ENCODE data around the gene P2RY12.

Gene P2RY12

DNA sequence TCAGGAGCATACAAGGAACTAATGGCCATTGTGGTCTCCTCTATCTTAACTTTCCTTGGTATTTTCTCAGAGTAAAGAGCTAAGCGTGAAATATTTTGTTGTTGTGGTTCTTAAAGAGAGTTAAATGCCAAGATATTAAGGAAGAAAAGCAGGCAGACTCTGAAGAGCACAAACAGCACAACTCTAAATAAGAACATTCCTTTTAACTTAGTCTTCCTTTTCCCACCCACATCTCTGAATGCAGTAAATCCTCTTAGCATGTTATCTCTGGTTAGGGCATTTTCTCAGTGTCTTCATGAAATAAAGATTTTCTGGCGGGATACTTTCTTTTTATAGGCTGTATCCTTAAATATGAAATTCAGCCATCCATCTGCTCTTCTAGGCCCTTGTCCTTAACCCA lies 69.4 kb downstream of the P2RY12 start:
- no peak for DNase-seq

DNA sequence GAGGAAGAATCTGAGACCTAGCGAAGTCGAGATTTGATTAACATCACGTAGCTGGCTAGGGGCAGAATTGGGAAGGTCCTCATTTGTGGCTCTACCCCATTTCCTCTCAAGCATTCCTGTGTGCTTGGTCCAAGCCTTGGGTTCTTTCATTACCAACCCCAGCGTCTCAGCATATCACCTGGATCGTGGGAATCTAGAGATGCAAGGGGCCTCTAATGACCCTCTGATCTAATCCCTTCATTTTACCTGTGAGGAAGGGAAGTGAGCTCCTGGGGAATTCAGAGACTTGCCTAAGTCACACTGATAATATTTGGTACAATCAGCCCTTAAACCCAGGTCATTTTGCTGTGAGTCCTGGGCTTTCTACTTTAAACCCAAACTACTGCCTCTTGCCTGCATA lies 70.0 kb downstream of the P2RY12 start:
- no peaks in the 10 kb centered on the region for H3K9me3 ChIP-seq (ENCODE audit: control insufficient read depth, low read length)
- no peak overlapping the region for H3K4me3 ChIP-seq (ENCODE audit: insufficient read depth, low read depth, low read length, poor library complexity, severe bottlenecking)
- H3K4me1 ChIP-seq (ENCODE audit: control insufficient read depth, insufficient read depth, low read length, poor library complexity, severe bottlenecking): no peaks in the 10 kb centered on the region
- no peaks in the 10 kb centered on the region for H3K36me3 ChIP-seq (ENCODE audit: control insufficient read depth, insufficient read depth, low read length)
- H3K27me3 ChIP-seq (replicated peaks; ENCODE audit: control insufficient read depth, insufficient read depth, low read length, poor library complexity, severe bottlenecking): no peaks in the 10 kb centered on the region
- no peak for DNase-seq
- H3K27ac ChIP-seq (ENCODE audit: insufficient read depth, low read length, poor library complexity, severe bottlenecking): no peak overlapping the region

More for the DNA sequence above, 69.4 kb downstream of the P2RY12 start:
- Histone ChIP-seq H3K36me3 (ENCODE audit: control insufficient read depth, insufficient read depth, low read length) (no peaks in the 10 kb centered on the region), H3K27ac (ENCODE audit: insufficient read depth, low read length, poor library complexity, severe bottlenecking) (no peak overlapping the region), H3K27me3 (replicated peaks; ENCODE audit: control insufficient read depth, insufficient read depth, low read length, poor library complexity, severe bottlenecking) (no peaks in the 10 kb centered on the region), H3K9me3 (ENCODE audit: control insufficient read depth, low read length) (no peaks in the 10 kb centered on the region), H3K4me1 (ENCODE audit: control insufficient read depth, insufficient read depth, low read length, poor library complexity, severe bottlenecking) (no peaks in the 10 kb centered on the region), H3K4me3 (ENCODE audit: insufficient read depth, low read depth, low read length, poor library complexity, severe bottlenecking) (no peak overlapping the region)

DNA sequence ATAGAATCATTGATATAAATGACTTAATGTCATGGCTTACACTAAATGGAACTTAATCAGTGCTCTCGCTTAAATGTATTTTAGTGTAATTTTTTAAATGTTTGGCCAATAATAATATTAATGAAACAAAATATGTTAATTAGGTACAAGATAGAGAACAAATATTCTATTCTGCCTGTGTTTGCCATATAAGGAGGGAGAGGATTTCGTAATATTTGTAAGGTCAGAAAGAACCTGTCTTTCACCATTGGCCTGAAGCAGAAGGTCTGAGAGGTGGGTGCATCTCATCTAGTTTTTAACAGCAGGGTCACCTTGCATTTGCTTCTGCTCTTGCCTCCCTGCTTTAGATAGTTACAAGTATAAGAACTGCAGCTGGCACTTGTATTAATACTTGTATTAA lies 70.4 kb downstream of the P2RY12 start:
- H3K27ac ChIP-seq (ENCODE audit: insufficient read depth, low read length, poor library complexity, severe bottlenecking): no peak overlapping the region
- no peaks in the 10 kb centered on the region for H3K36me3 ChIP-seq (ENCODE audit: control insufficient read depth, insufficient read depth, low read length)
- no peak for DNase-seq
- H3K27me3 ChIP-seq (replicated peaks; ENCODE audit: control insufficient read depth, insufficient read depth, low read length, poor library complexity, severe bottlenecking): no peaks in the 10 kb centered on the region
- no peaks in the 10 kb centered on the region for H3K4me1 ChIP-seq (ENCODE audit: control insufficient read depth, insufficient read depth, low read length, poor library complexity, severe bottlenecking)
- H3K9me3 ChIP-seq (ENCODE audit: control insufficient read depth, low read length): no peaks in the 10 kb centered on the region
- H3K4me3 ChIP-seq (ENCODE audit: insufficient read depth, low read depth, low read length, poor library complexity, severe bottlenecking): no peak overlapping the region

DNA sequence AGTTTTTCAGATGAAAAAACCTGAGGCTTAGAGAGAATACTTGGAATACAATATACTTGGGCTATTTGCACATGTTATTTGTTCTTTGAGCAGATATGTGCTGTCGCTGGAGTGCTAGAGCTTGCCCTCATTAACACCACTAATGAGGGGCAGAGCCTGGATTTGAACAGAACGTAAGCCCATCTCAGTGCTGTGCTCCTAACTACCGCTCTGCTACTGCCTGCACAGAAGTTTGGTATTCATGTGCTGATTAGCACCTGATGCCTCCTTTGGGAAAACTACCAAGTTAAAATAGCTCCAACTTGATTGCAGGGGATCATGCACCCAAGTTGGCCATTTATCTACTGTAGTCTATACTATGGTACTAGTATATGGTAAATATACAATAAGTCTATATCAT lies 71.6 kb downstream of the P2RY12 start:
- H3K36me3 ChIP-seq (ENCODE audit: control insufficient read depth, insufficient read depth, low read length): no peaks in the 10 kb centered on the region
- no peak overlapping the region for H3K4me3 ChIP-seq (ENCODE audit: insufficient read depth, low read depth, low read length, poor library complexity, severe bottlenecking)
- H3K27ac ChIP-seq (ENCODE audit: insufficient read depth, low read length, poor library complexity, severe bottlenecking): no peak overlapping the region
- H3K27me3 ChIP-seq (replicated peaks; ENCODE audit: control insufficient read depth, insufficient read depth, low read length, poor library complexity, severe bottlenecking): no peaks in the 10 kb centered on the region
- DNase-seq: no peak
- no peaks in the 10 kb centered on the region for H3K9me3 ChIP-seq (ENCODE audit: control insufficient read depth, low read length)
- no peaks in the 10 kb centered on the region for H3K4me1 ChIP-seq (ENCODE audit: control insufficient read depth, insufficient read depth, low read length, poor library complexity, severe bottlenecking)

DNA sequence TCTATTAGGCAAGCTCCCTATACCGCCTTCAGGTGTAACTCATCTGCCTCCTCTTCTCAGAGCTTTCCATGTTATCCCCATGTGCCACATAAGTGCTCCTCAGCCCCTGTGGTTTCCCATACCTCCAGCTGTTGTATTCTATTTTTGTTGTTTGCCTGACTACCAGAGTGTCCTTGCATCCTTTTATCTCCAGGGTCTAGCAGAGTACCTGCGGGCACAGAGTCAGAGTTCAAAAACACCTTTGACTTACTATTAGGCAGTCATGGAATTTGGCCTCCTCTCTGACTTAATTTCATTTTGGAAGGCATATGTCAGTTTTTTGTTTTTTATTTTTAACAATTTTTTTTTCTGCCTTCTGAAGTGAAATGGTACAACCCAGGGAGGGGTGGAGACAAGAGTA lies 75.0 kb downstream of the P2RY12 start:
- Histone ChIP-seq H3K4me1 (ENCODE audit: control insufficient read depth, insufficient read depth, low read length, poor library complexity, severe bottlenecking) (no peaks in the 10 kb centered on the region), H3K27me3 (replicated peaks; ENCODE audit: control insufficient read depth, insufficient read depth, low read length, poor library complexity, severe bottlenecking) (no peaks in the 10 kb centered on the region)

DNA sequence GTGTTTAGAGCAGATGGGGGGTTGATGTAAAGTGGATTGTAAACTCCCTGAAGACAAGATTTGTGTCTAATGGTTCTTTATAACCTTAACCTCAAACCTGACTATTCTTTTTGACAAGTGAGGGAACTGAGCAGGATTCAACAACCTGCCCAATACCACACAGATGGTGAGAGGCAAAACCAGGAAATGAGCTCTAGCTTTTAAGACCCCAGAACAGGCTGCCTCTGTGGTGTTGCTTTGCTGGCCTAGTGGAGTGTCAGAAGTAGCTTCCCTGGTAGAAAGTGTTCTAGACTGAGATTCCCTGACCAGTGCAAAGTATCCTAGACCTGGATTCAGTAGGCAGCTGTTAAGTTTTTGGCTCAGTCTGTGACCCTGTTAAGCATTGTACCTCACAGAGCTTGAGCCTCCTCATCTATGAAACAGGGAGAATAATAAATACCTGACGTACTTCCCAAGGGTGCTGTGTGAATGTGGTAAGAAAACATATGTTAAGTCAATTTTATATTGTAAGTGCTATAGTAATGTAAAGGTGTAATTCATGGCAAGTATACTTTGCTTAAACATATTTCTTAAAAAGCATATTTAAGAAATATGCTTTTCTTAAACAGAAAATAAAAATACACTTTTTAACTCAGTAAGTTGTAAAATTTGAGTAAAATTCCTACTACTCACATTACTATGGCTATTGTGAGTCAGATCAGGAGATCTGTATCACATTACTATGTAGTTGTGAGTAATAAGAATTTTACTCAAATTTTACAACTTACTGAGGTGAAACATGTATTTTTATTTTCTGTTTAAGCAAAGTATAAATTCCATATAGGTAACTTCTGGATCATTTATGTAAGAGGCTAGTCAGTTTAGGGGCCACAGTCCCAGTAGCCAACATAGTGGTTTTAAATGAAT lies 76.7 kb downstream of the P2RY12 start:
- Histone ChIP-seq H3K27me3 (replicated peaks; ENCODE audit: control insufficient read depth, insufficient read depth, low read length, poor library complexity, severe bottlenecking) (no peaks in the 10 kb centered on the region), H3K4me1 (ENCODE audit: control insufficient read depth, insufficient read depth, low read length, poor library complexity, severe bottlenecking) (no peaks in the 10 kb centered on the region), H3K27ac (ENCODE audit: insufficient read depth, low read length, poor library complexity, severe bottlenecking) (no peak overlapping the region), H3K4me3 (ENCODE audit: insufficient read depth, low read depth, low read length, poor library complexity, severe bottlenecking) (no peak overlapping the region), H3K36me3 (ENCODE audit: control insufficient read depth, insufficient read depth, low read length) (no peaks in the 10 kb centered on the region), H3K9me3 (ENCODE audit: control insufficient read depth, low read length) (no peaks in the 10 kb centered on the region)
- DNase-seq: no peak

More for the DNA sequence above, 75.0 kb downstream of the P2RY12 start:
- Histone ChIP-seq H3K9me3 (ENCODE audit: control insufficient read depth, low read length) (no peaks in the 10 kb centered on the region), H3K36me3 (ENCODE audit: control insufficient read depth, insufficient read depth, low read length) (no peaks in the 10 kb centered on the region), H3K27ac (ENCODE audit: insufficient read depth, low read length, poor library complexity, severe bottlenecking) (no peak overlapping the region), H3K4me3 (ENCODE audit: insufficient read depth, low read depth, low read length, poor library complexity, severe bottlenecking) (no peak overlapping the region)
- no peak for DNase-seq

DNA sequence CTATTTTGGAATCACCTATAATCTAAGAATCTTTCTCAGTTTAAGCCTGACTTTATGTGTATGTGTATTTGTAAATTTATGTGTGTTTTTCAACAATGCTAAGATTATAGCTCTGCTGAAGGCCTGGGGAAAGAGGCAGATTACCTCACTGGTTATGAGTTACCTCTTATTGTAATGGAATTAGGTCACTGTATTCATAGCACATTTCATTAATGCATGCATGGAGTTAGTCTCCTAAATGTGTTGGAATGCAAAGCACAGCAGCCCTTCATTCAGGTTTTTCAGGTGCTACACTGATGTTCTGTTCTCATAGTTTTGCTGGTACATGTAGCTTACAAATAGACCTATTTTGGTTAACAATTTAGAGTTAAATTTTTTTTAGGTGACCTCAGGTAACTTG lies 77.4 kb downstream of the P2RY12 start:
- H3K9me3 ChIP-seq (ENCODE audit: control insufficient read depth, low read length): no peaks in the 10 kb centered on the region
- H3K27me3 ChIP-seq (replicated peaks; ENCODE audit: control insufficient read depth, insufficient read depth, low read length, poor library complexity, severe bottlenecking): no peaks in the 10 kb centered on the region
- no peak for DNase-seq
- no peak overlapping the region for H3K27ac ChIP-seq (ENCODE audit: insufficient read depth, low read length, poor library complexity, severe bottlenecking)
- no peaks in the 10 kb centered on the region for H3K4me1 ChIP-seq (ENCODE audit: control insufficient read depth, insufficient read depth, low read length, poor library complexity, severe bottlenecking)
- no peak overlapping the region for H3K4me3 ChIP-seq (ENCODE audit: insufficient read depth, low read depth, low read length, poor library complexity, severe bottlenecking)
- H3K36me3 ChIP-seq (ENCODE audit: control insufficient read depth, insufficient read depth, low read length): no peaks in the 10 kb centered on the region

DNA sequence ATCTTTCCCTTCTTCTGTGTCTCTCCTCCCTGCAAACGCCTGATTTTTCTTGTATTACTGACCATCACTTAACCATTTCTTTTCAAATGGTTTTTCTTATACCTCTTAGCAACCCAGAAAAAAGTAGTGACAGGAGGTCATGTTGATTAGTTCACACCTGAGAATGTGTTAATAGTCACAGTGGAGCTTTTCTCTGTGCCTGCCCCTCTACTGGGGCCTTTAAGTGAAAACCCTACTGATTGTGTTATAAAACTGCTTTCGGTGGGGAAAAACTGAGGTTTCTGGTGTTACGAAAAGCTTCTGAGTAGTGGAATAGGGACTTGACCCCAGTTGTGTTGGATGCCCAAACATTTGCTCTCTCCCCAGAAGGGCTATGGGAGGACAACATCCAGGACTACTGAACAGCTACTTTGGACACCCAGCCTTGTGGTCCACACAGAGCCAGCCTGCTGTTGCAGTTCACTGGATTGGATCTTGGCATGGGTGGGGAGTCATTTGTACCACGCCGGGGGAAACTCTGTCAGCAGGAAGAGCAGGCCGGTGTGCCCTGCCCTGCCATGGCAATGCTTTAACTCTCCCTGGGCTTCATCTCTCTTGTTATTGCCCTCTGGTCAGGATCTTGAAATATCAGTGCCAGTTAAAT lies 78.3 kb downstream of the P2RY12 start:
- H3K4me3 ChIP-seq (ENCODE audit: insufficient read depth, low read depth, low read length, poor library complexity, severe bottlenecking): no peak overlapping the region
- no peak for DNase-seq
- no peaks in the 10 kb centered on the region for H3K27me3 ChIP-seq (replicated peaks; ENCODE audit: control insufficient read depth, insufficient read depth, low read length, poor library complexity, severe bottlenecking)
- H3K36me3 ChIP-seq (ENCODE audit: control insufficient read depth, insufficient read depth, low read length): no peaks in the 10 kb centered on the region
- H3K27ac ChIP-seq (ENCODE audit: insufficient read depth, low read length, poor library complexity, severe bottlenecking): no peak overlapping the region
- H3K9me3 ChIP-seq (ENCODE audit: control insufficient read depth, low read length): no peaks in the 10 kb centered on the region
- H3K4me1 ChIP-seq (ENCODE audit: control insufficient read depth, insufficient read depth, low read length, poor library complexity, severe bottlenecking): no peaks in the 10 kb centered on the region

DNA sequence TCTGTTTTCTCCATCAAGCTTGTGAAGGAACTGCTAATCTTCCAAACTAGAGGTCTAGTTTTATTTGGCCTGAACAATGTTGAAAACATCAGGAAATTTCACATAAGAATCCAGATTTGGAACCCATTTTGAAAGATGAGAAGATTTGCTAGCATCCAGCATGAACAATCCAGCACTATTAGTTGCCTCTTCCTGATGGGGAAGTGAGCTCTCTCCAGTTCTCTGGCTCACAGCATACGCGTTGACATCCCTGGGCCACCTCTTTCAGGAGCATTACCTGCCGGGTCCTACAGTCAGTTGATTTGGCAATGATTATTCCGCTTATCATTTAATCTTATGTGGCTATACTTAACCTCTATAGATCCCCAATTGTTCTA lies 78.8 kb downstream of the P2RY12 start:
- H3K4me3 ChIP-seq (ENCODE audit: insufficient read depth, low read depth, low read length, poor library complexity, severe bottlenecking): no peak overlapping the region
- no peak overlapping the region for H3K27ac ChIP-seq (ENCODE audit: insufficient read depth, low read length, poor library complexity, severe bottlenecking)
- H3K4me1 ChIP-seq (ENCODE audit: control insufficient read depth, insufficient read depth, low read length, poor library complexity, severe bottlenecking): no peaks in the 10 kb centered on the region
- no peak for DNase-seq
- H3K27me3 ChIP-seq (replicated peaks; ENCODE audit: control insufficient read depth, insufficient read depth, low read length, poor library complexity, severe bottlenecking): no peaks in the 10 kb centered on the region
- no peaks in the 10 kb centered on the region for H3K9me3 ChIP-seq (ENCODE audit: control insufficient read depth, low read length)
- no peaks in the 10 kb centered on the region for H3K36me3 ChIP-seq (ENCODE audit: control insufficient read depth, insufficient read depth, low read length)

DNA sequence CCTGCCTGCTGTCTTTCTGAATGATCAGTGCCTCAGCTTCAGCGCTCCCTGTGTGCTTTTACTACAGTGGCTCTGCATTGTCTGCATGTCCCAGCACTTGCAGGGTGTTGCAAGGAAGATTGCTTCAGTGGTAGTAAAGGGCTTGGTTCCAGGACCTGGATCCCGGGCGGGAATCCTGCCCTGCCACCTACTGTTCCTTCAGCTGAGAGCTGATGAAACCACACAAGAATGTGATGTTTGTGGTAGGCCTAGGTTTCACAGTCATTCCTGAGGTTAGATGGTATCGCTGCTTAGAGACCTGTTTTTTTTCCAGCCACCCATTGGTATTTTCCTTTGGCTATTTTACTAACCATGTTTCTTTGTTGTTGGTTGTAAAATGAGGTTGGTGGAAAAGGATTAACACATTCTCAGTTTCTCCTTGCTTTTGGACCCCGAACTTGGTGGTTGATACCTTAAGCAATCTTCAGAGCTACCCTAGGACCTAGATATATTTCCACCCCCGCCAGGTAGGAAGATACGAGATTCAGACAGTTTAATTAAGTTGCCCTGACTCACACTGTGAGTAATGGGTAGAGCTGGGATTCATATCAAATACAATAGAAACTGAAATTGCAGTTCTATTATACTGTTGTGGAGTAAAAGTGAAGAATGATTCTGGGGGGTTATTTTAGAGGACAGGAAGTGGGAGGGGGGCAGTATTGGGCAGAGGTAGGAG lies 79.3 kb downstream of the P2RY12 start:
- Histone ChIP-seq H3K4me1 (ENCODE audit: control insufficient read depth, insufficient read depth, low read length, poor library complexity, severe bottlenecking) (no peaks in the 10 kb centered on the region), H3K27me3 (replicated peaks; ENCODE audit: control insufficient read depth, insufficient read depth, low read length, poor library complexity, severe bottlenecking) (no peaks in the 10 kb centered on the region), H3K36me3 (ENCODE audit: control insufficient read depth, insufficient read depth, low read length) (no peaks in the 10 kb centered on the region), H3K27ac (ENCODE audit: insufficient read depth, low read length, poor library complexity, severe bottlenecking) (no peak overlapping the region), H3K9me3 (ENCODE audit: control insufficient read depth, low read length) (no peaks in the 10 kb centered on the region), H3K4me3 (ENCODE audit: insufficient read depth, low read depth, low read length, poor library complexity, severe bottlenecking) (no peak overlapping the region)
- DNase-seq: no peak
